OCI-M1 (cell line): Measurements from ENCODE around the gene LHFPL5.

Experiments used
- DNase-seq: peaks from one replicate; lab custom pipeline; 2025; lab: John Stamatoyannopoulos, UW

Gene LHFPL5

GRCh38 chr6:35856250-35856649 is 51.1 kb downstream of the LHFPL5 start:
- DNase-seq = no peak

- no peak for DNase-seq
Measured at GRCh38 chr6:35857853-35858252, 52.7 kb downstream of the LHFPL5 start.

- no peak for DNase-seq
Measured at GRCh38 chr6:35859367-35859766, 54.2 kb downstream of the LHFPL5 start.
